Mucosa of descending colon (tissue), 3 donors: ENCODE data around the gene PI4KA. TPM values are rescaled to one million over a fixed set of nuclear protein-coding genes. Genes with fewer than 3 reads are reported as not detected.

ENCODE experiments used
- ATAC-seq: fragments of 200-7000 bp; cut with Tn5 transposase; one replicate; pipeline ENCODE4 v1.9.1; 2020; ENCODE audit warnings: mild to moderate bottlenecking, moderate library complexity
- DNase-seq, 3 donors: peaks; one replicate each; pipeline ENCODE4 v3.0.0-alpha.2; 2020
- H3K36me3 ChIP-seq: fragments of 200-600 bp; one replicate; pipeline ENCODE4 v1.8.0; 2021; ENCODE audit warnings: low read depth, mild to moderate bottlenecking
- H3K4me1 ChIP-seq: fragments of 200-600 bp; one replicate; pipeline ENCODE4 v1.8.0; 2021; ENCODE audit warnings: low read depth, mild to moderate bottlenecking
- H3K4me3 ChIP-seq: fragments of 200-600 bp; one replicate; pipeline ENCODE4 v1.8.0; 2021; ENCODE audit warnings: mild to moderate bottlenecking
- H3K9me3 ChIP-seq: fragments of 200-600 bp; one replicate; pipeline ENCODE4 v1.8.0; 2021; ENCODE audit warnings: mild to moderate bottlenecking
- intact Hi-C, 2 donors: fragments of 100-400 bp; cut with DNase I in 1 of 2; cut with micrococcal nuclease in 1 of 2; formaldehyde crosslinking; loops; one replicate each; pipeline versions ENCODE4 v1.11.0 to v1.11.1; 2022; cut with DNase I, micrococcal nuclease
- total RNA-seq, 3 donors: library from RNA; stranded (reverse); fragmentation: NEBNext Ultra II Directional in 2 of 3; extraction: Animal tissue kit (Norgen Biotek cat#: 25700) in 2 of 3; gene quantifications; one replicate each; pipeline versions ENCODE4 v1.2.1 to v1.2.4, GENCODE V29; 2021 to 2023
- TF ChIP-seq, protein P1 (sequence below): fragments of 200-600 bp; IDR thresholded peaks from one replicate; pipeline ENCODE4 v1.8.0; 2022; ENCODE audit warnings: antibody characterized with exemption, mild to moderate bottlenecking
- donor health status: DM: no; HTN: no; CAD: no; lungs with moderate emphysema.
- donor health status: DM: no; HTN: no; CAD: no.
- donor health status: DM: no; HTN: yes; CAD: no.

Gene PI4KA
- total RNA-seq, 3 donors from 2014 or later, result 77.7 to 130 (median 95.0) TPM

DNA sequence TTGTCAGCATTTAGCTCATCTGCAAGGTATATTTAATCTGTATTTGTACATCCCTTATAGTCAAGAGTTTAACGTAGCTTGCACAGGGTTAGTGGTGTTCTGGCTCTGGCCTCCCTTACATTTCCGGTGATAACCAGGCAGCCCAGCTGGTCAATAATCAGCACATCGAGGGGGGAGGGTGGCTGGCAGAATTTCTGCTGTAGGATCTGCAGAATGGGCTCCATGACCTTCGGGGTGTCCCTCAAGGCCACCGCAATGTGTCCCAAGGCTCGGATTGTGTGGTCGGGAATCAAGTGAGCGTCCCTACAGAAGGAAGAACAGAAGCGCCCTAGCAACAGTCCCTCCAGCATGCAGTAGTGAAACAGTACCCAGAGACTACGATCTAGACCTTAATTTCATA, 59.6 kb downstream of the PI4KA start:
- intact Hi-C loops, result no loop called here
- ATAC-seq, result no peak
- DNase-seq, result no peak
- Histone ChIP-seq H3K4me3 (no peak overlapping the region), H3K36me3 (peaks cover 18% of the 10 kb centered on the region), H3K9me3 (no peaks in the 10 kb centered on the region), H3K4me1 (no peaks in the 10 kb centered on the region)
- TF ChIP-seq, protein P1, sequence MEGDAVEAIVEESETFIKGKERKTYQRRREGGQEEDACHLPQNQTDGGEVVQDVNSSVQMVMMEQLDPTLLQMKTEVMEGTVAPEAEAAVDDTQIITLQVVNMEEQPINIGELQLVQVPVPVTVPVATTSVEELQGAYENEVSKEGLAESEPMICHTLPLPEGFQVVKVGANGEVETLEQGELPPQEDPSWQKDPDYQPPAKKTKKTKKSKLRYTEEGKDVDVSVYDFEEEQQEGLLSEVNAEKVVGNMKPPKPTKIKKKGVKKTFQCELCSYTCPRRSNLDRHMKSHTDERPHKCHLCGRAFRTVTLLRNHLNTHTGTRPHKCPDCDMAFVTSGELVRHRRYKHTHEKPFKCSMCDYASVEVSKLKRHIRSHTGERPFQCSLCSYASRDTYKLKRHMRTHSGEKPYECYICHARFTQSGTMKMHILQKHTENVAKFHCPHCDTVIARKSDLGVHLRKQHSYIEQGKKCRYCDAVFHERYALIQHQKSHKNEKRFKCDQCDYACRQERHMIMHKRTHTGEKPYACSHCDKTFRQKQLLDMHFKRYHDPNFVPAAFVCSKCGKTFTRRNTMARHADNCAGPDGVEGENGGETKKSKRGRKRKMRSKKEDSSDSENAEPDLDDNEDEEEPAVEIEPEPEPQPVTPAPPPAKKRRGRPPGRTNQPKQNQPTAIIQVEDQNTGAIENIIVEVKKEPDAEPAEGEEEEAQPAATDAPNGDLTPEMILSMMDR, result no peak

DNA sequence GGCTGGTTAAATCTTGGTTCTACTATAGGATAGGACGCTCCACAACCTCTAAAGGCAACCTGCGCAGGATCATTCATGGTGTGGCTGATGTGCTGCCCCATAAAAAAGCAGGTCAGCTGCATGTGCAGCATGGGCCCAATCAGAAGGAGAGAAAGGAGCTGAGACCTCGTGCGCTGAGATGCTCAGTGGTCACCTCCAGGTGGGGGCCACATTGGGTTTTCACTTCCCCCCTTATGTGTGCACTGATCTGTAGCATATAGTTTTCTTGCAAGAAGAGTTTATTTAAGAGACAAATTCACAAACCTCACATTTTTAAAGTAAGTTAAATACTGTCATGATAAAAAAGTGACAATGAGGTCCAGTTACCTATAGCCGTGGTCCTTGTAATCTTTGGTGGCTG, 60.4 kb downstream of the PI4KA start:
- Histone ChIP-seq H3K4me1 (no peaks in the 10 kb centered on the region), H3K9me3 (no peaks in the 10 kb centered on the region), H3K4me3 (no peak overlapping the region), H3K36me3 (peaks cover 10% of the 10 kb centered on the region)
- intact Hi-C loops, result no loop called here
- DNase-seq, result no peak
- TF ChIP-seq, protein P1, result no peak
- no peak for ATAC-seq

DNA sequence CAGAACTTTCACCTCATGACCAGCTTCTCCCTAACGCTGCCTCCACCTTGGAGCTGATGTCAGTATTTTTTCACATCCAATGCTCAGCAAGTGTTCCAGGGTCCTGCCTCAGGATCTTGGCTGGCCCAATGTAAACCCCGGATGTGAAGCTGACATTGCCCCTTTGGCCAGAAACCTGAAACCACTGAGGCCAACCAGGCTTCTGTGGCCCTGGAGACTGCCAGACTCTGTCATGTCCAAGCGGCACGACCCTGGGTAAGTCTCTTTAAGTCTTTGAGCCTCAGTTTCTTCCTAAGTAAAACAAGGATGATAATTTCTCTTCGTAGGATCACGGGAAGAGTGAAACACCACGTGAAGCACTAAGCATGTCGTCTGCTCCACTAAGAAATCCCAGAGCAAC, 61.9 kb downstream of the PI4KA start:
- H3K9me3 ChIP-seq, result no peaks in the 10 kb centered on the region
- peaks cover 5% of the 10 kb centered on the region for H3K36me3 ChIP-seq
- DNase-seq, result no peak
- no peak overlapping the region for H3K4me3 ChIP-seq
- TF ChIP-seq, protein P1, result no peak
- intact Hi-C loops, result no loop called here
- H3K4me1 ChIP-seq, result no peaks in the 10 kb centered on the region
- no peak for ATAC-seq

DNA sequence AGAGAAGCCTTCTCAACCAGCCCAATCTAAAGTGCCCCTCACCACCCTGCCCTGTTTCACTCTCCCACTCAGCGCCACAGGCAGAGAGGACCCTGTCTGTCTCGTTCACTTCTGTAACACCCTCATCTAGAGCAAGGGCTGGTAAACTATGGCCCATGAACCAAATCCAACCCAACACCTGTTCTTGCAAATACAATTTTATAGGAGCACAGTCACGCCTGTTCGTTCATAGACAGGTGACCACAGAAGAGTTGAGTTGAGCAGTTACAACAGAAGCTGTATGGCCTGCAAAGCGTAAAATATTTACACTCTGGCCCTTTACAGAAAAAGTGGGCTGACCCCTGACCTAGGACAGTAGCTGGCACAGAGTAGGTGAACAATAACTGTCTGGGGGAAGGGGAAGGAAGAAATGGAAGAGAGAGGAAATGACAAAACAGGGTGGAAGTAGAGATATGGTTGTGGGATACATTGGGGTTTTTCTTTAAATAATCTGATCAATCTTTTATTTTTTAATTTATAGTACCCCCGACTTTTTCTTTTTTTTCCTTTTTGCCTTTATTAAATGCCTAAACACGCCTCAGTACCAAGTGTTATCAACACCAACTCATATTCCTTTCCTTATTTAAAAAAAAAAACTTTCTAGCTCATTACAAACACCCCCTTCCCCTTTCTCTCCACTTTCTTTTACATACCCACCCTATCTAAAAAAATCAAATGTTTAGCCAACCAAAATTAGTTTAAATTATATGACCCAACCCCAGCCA, 63.8 kb downstream of the PI4KA start:
- no peaks in the 10 kb centered on the region for H3K4me1 ChIP-seq

DNA sequence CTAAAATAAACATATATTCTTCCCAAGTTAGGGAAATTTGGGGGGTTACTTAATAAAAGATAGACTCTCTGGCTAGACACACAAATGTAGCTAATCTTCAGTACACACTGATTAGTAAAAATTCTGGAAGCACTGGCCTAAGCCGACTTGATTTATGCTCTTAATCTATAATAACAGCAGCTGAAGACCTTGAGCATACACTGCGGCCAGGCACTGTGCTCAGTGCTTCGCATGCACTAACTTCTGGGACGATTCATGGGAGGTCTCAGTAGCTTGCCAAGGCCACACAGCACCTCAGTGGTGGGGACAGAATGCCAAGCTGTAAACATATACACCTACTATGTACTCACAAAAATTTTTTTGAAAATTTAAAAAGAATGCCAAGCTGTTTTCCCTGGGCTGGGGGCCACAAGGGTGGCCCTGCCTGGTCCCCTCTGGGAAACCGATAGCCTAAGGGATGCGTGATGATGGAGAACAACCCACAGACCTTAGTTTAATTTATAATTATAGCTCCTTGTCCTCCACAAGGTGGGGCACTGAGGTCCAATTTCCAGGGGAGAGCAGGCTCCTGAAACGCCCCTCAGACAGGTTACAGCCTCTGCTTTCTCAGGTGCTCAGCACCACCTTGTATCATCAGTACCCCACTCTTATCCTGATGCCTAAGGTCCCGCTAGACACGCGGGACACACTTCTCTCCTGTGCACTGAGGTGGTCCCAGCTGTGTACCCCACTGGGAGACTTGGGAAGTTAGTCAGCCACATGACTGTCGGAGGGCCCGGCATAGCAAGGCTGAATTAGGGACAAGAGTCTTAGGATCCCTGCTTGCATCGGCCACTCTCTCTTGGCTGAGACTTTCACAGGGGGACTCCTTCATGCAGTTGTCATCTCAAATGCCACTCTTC, 64.6 kb downstream of the PI4KA start:
- Histone ChIP-seq H3K4me3 (no peak overlapping the region), H3K4me1 (no peaks in the 10 kb centered on the region), H3K9me3 (no peaks in the 10 kb centered on the region), H3K36me3 (peaks cover 4% of the 10 kb centered on the region)
- ATAC-seq, result no peak
- no peak for DNase-seq
- intact Hi-C loops, result no loop called here
- TF ChIP-seq, protein P1, result no peak

More for the DNA sequence above, 63.8 kb downstream of the PI4KA start:
- Histone ChIP-seq H3K9me3 (no peaks in the 10 kb centered on the region), H3K36me3 (peaks cover 5% of the 10 kb centered on the region), H3K4me3 (no peak overlapping the region)
- no peak for ATAC-seq
- DNase-seq, result no peak
- intact Hi-C loops, result no loop called here
- TF ChIP-seq, protein P1, result no peak
